Neural cell (in vitro differentiated cells): Measurements from ENCODE around the gene SLC9A5. TPM values are rescaled to one million over a fixed set of nuclear protein-coding genes. Genes with fewer than 3 reads are reported as not detected.

Experiments used
- H2AFZ ChIP-seq: fragments of 200-600, 300-800 bp; sonication (generic), shearing (Covaris generic); 2 replicates; pipeline ENCODE4 v1.6.0; 2014; ENCODE audit warnings: low read depth, mild to moderate bottlenecking, antibody characterized with exemption, low read length, moderate library complexity
- H3F3A ChIP-seq: fragments of 200-600 bp; shearing (Covaris generic); 2 replicates; pipeline ENCODE4 v1.6.1; 2016; ENCODE audit warnings: mild to moderate bottlenecking, moderate library complexity, mixed read lengths, antibody characterized with exemption, low read length; ENCODE audit not compliant: insufficient read depth, poor library complexity, severe bottlenecking
- H3K27ac ChIP-seq: fragments of 200-600, 300-800 bp; sonication (generic), shearing (Covaris generic); 2 replicates; pipeline ENCODE4 v1.5.1; 2014; ENCODE audit warnings: mild to moderate bottlenecking, low read length, moderate library complexity
- H3K27me3 ChIP-seq: fragments of 300-800, 200-600 bp; sonication (generic), shearing (Covaris generic); 2 replicates; pipeline ENCODE4 v1.6.0; 2014; ENCODE audit warnings: mild to moderate bottlenecking, low read depth, low read length, moderate library complexity; ENCODE audit not compliant: insufficient read depth
- H3K36me3 ChIP-seq: fragments of 300-800, 200-600 bp; sonication (generic), shearing (Covaris generic); 2 replicates; pipeline ENCODE4 v1.5.1; 2014; ENCODE audit warnings: mild to moderate bottlenecking, antibody characterized with exemption, low read length, moderate library complexity; ENCODE audit not compliant: insufficient read depth
- H3K4me2 ChIP-seq: fragments of 300-800, 200-600 bp; sonication (generic), shearing (Covaris generic); 2 replicates; pipeline ENCODE4 v1.6.0; 2014; ENCODE audit warnings: mild to moderate bottlenecking, low read length
- H3K4me3 ChIP-seq: fragments of 300-800, 200-600 bp; sonication (generic), shearing (Covaris generic); 2 replicates; pipeline ENCODE4 v1.5.1; 2014; ENCODE audit warnings: mild to moderate bottlenecking, low read length, moderate library complexity
- H3K79me2 ChIP-seq: fragments of 200-600 bp; shearing (Covaris generic); replicated peaks from 2 replicates; pipeline ENCODE4 v1.6.0; 2014; ENCODE audit warnings: mild to moderate bottlenecking, low read length, moderate library complexity; ENCODE audit not compliant: insufficient read depth
- H3K9ac ChIP-seq: fragments of 300-800, 200-600 bp; sonication (generic), shearing (Covaris generic); 2 replicates; pipeline ENCODE4 v1.6.1; 2016; ENCODE audit warnings: mild to moderate bottlenecking, low read length, mixed read lengths
- H3K9me2 ChIP-seq: fragments of 200-600 bp; shearing (Covaris generic); 2 replicates; pipeline ENCODE4 v1.6.1; 2016; ENCODE audit warnings: mild to moderate bottlenecking, low read length, mixed read lengths; ENCODE audit not compliant: insufficient read depth
- H3K9me3 ChIP-seq: fragments of 200-600, 300-800 bp; sonication (generic), shearing (Covaris generic); 2 replicates; pipeline ENCODE4 v1.6.1; 2016; ENCODE audit warnings: mild to moderate bottlenecking, mixed run types, low read length, moderate library complexity, mixed read lengths
- H4K20me1 ChIP-seq: fragments of 200-600 bp; shearing (Covaris generic); 2 replicates; pipeline ENCODE4 v1.6.1; 2016; ENCODE audit warnings: mild to moderate bottlenecking, mixed run types; ENCODE audit not compliant: insufficient read depth
- CTCF ChIP-seq: fragments of 450-650 bp; IDR thresholded peaks from 2 replicates; pipeline ENCODE4 v1.5.1; 2014; ENCODE audit warnings: antibody characterized with exemption, mild to moderate bottlenecking, moderate library complexity; ENCODE audit not compliant: poor library complexity, severe bottlenecking
- EP300 ChIP-seq: fragments of 450-650 bp; conservative IDR thresholded peaks from 2 replicates; pipeline ENCODE4 v1.6.1; 2014; ENCODE audit warnings: antibody characterized with exemption, mild to moderate bottlenecking, moderate library complexity; ENCODE audit not compliant: poor library complexity, severe bottlenecking
- EZH2 ChIP-seq: fragments of 200-600, 300-800 bp; shearing (Covaris generic), sonication (generic); IDR thresholded peaks from 2 replicates; pipeline ENCODE4 v1.6.1; 2014; ENCODE audit warnings: antibody characterized with exemption, low read length, borderline replicate concordance, mild to moderate bottlenecking; ENCODE audit not compliant: insufficient read depth, poor library complexity, severe bottlenecking
- MXI1 ChIP-seq: fragments of 450-650 bp; conservative IDR thresholded peaks from 2 replicates; pipeline ENCODE4 v1.6.1; 2014; ENCODE audit warnings: antibody characterized with exemption, mild to moderate bottlenecking; ENCODE audit not compliant: poor library complexity, severe bottlenecking
- POLR2AphosphoS5 ChIP-seq: IDR thresholded peaks from 2 replicates; pipeline ENCODE4 v1.6.1; 2012
- RAD21 ChIP-seq: fragments of 450-650 bp; conservative IDR thresholded peaks from 2 replicates; pipeline ENCODE4 v1.6.1; 2014; ENCODE audit warnings: antibody characterized with exemption, mild to moderate bottlenecking, moderate library complexity
- REST ChIP-seq: IDR thresholded peaks from 2 replicates; pipeline ENCODE4 v1.6.1; 2012; ENCODE audit warnings: borderline replicate concordance
- SMC3 ChIP-seq: fragments of 450-650 bp; conservative IDR thresholded peaks from 2 replicates; pipeline ENCODE4 v1.6.1; 2014; ENCODE audit warnings: antibody characterized with exemption, mild to moderate bottlenecking, moderate library complexity; ENCODE audit not compliant: poor library complexity
- TAF1 ChIP-seq: IDR thresholded peaks from 2 replicates; pipeline ENCODE4 v1.6.1; 2012; ENCODE audit warnings: low read depth
- polyA plus RNA-seq: library from polyadenylated mRNA; depleted of rRNA; stranded (reverse); fragments of >200 nt; gene quantifications from 2 replicates; pipeline ENCODE4 v1.2.3, GENCODE V29; 2014

Gene SLC9A5
- polyA plus RNA-seq, 1 donor from 2014 or later, result 1.8 TPM

GRCh38 chr16:67299269-67299668 lies 50.5 kb downstream of the SLC9A5 start:
- Histone ChIP-seq H3K9ac (no peak overlapping the region), H4K20me1 (no peaks in the 10 kb centered on the region), H3K4me3 (no peak overlapping the region), H3K27me3 (no peaks in the 10 kb centered on the region), H3K9me3 (no peaks in the 10 kb centered on the region), H3K79me2 (no peaks in the 10 kb centered on the region), H3K9me2 (no peaks in the 10 kb centered on the region), H2AFZ (no peak overlapping the region), H3F3A (no peaks in the 10 kb centered on the region), H3K27ac (no peak overlapping the region), H3K36me3 (no peaks in the 10 kb centered on the region), H3K4me2 (no peak overlapping the region)
- TF ChIP-seq RAD21 (no peak), EP300 (no peak), CTCF (no peak), REST (no peak), SMC3 (no peak), EZH2 (no peak), POLR2AphosphoS5 (no peak), TAF1 (no peak), MXI1 (no peak)

DNA sequence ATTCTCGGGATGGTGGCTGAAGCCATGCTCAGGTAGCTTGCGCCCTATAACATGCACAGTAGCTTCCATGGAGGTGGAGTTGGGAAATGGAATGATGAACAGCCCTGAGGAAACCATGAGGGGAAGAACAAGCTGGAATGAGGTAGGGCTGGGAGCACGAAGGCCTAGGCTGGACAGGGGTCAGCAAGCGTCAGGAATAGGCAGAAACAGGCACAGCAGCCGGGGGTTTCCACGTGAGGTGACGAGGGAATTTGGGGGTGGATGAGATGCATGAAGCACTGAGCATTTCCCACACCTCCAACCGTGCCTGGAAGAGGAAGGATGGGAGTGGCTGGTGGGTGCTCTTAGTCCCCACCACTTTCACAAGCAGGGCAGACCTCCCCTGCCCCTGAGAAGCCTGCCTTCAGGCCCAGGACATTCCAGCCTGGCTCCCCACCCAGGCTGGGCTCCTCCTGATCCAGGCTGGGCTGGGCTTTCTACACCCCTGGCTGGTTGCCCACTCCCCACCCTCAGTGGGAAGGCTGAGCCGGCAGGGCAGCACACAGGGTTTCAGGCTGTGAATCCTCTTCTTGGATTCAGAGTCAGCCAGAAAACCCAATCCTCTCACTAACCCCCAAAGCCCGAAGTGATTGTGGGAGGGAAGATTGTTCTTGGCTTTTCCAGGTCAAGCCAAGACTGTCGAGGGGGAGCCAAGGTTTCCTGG lies 52.5 kb downstream of the SLC9A5 start:
- Histone ChIP-seq H3K27me3 (no peaks in the 10 kb centered on the region), H3K36me3 (no peaks in the 10 kb centered on the region), H3K4me3 (no peak overlapping the region), H3F3A (no peaks in the 10 kb centered on the region), H3K4me2 (no peak overlapping the region), H2AFZ (no peak overlapping the region), H3K27ac (no peak overlapping the region), H3K79me2 (no peaks in the 10 kb centered on the region), H3K9me2 (no peaks in the 10 kb centered on the region), H3K9me3 (no peaks in the 10 kb centered on the region), H4K20me1 (no peaks in the 10 kb centered on the region), H3K9ac (no peak overlapping the region)
- TF ChIP-seq SMC3 (no peak), EP300 (no peak), RAD21 (no peak)
